Caco-2 (cell line): ENCODE data around the gene FAM76B. TPM values are rescaled to one million over a fixed set of nuclear protein-coding genes. Genes with fewer than 3 reads are reported as not detected.
A peak's percentile ranks its signal among the peaks of the same experiment; 100 is the strongest.

Experiments
- Bru-seq: library from RNA; stranded (reverse); fragments of 400-500 nt; gene quantifications from one replicate; lab custom pipeline; 2021; lab: Mats Ljungman, UMichigan
- BruChase-seq, 2 experiments: library from RNA; stranded (reverse); fragments of 400-500 nt; gene quantifications; one replicate each; lab custom pipeline; 2021; lab: Mats Ljungman, UMichigan
- BruUV-seq: library from RNA; stranded (reverse); fragments of 400-500 nt; replicated peaks from 2 replicates; lab custom pipeline; 2021; lab: Mats Ljungman, UMichigan
- CTCF ChIA-PET: fragments of 300-600 bp; sonication (Branson Sonifier 250); formaldehyde crosslinking; loops from one replicate; lab custom pipeline; 2022; ENCODE audit warnings: antibody characterized with exemption; lab: Charles Lee
- POLR2A ChIA-PET: fragments of 300-600 bp; sonication (Branson Sonifier 250); formaldehyde crosslinking; loops from one replicate; lab custom pipeline; 2022; ENCODE audit warnings: antibody characterized with exemption; lab: Charles Lee
- DNase-seq, 2 experiments: peaks; one replicate each; pipeline versions ENCODE4 v3.0.0 to v3.0.0-alpha.2; 2020 to 2022
- H3K27me3 ChIP-seq: replicated peaks from 2 replicates; pipeline ENCODE4 v1.6.0; 2011; ENCODE audit warnings: low read length; ENCODE audit not compliant: control insufficient read depth, insufficient read depth
- H3K36me3 ChIP-seq: 2 replicates; pipeline ENCODE4 v1.5.1; 2011; ENCODE audit warnings: low read length; ENCODE audit not compliant: control insufficient read depth, insufficient read depth
- H3K4me1 ChIP-seq: fragments of 250-450 bp; sonication (Bioruptor Pico); 2 replicates; pipeline ENCODE4 v1.5.1; 2020; ENCODE audit warnings: mild to moderate bottlenecking
- H3K4me3 ChIP-seq: 2 replicates; pipeline ENCODE4 v1.5.1; 2011; ENCODE audit warnings: low read depth, mild to moderate bottlenecking, control low read depth, low read length
- H3K9me3 ChIP-seq: fragments of 250-450 bp; sonication (Bioruptor Pico); 2 replicates; pipeline ENCODE4 v1.5.1; 2020; ENCODE audit warnings: mild to moderate bottlenecking, moderate library complexity
- H3K27ac Mint-ChIP-seq: one replicate; pipeline ENCODE4 v1.8.0; 2022; ENCODE audit warnings: mixed read lengths; ENCODE audit not compliant: unreplicated experiment
- H3K27me3 Mint-ChIP-seq: one replicate; pipeline ENCODE4 v1.8.0; 2022; ENCODE audit warnings: mixed read lengths; ENCODE audit not compliant: insufficient read depth, unreplicated experiment
- H3K36me3 Mint-ChIP-seq: one replicate; pipeline ENCODE4 v1.8.0; 2022; ENCODE audit warnings: mild to moderate bottlenecking, mixed read lengths; ENCODE audit not compliant: insufficient read depth, unreplicated experiment
- H3K4me1 Mint-ChIP-seq: one replicate; pipeline ENCODE4 v1.8.0; 2022; ENCODE audit warnings: low read depth, mixed read lengths; ENCODE audit not compliant: unreplicated experiment
- H3K4me3 Mint-ChIP-seq: one replicate; pipeline ENCODE4 v1.8.0; 2022; ENCODE audit warnings: mild to moderate bottlenecking, moderate library complexity, mixed read lengths; ENCODE audit not compliant: unreplicated experiment
- H3K9me3 Mint-ChIP-seq: one replicate; pipeline ENCODE4 v1.8.0; 2022; ENCODE audit warnings: mixed read lengths; ENCODE audit not compliant: unreplicated experiment
- CTCF ChIP-seq, 2 experiments: fragments of 200-600 bp in 1 of 2; IDR thresholded peaks; 1 replicate in 1 of 2; 2 replicates in 1 of 2; pipeline versions ENCODE4 v1.5.1 to v1.8.0; 2011 to 2022; ENCODE audit warnings: antibody characterized with exemption in 1 of 2, control low read depth in 1 of 2, inconsistent platforms in 1 of 2, low read depth in 1 of 2, low read length in 1 of 2, mild to moderate bottlenecking in 1 of 2, moderate library complexity in 1 of 2; ENCODE audit not compliant: insufficient read depth in 1 of 2, severe bottlenecking in 1 of 2, unreplicated experiment in 1 of 2
- intact Hi-C: fragments of 100-400 bp; cut with micrococcal nuclease; formaldehyde crosslinking; loops from one replicate; pipeline ENCODE4 v1.10.0; 2022; ENCODE audit not compliant: unreplicated experiment
- long read RNA-seq: library from polyadenylated mRNA; stranded (forward); transcript quantifications from one replicate; pipeline ENCODE4 v2.0.0, GENCODE V29; 2022
- total RNA-seq: library from RNA; stranded (reverse); gene quantifications from 2 replicates; pipeline ENCODE4 v1.2.3, GENCODE V29; 2022

The FAM76B gene
- total RNA-seq: 61.3 and 64.3 TPM in 2 replicates
- Bru-seq, nascent RNA: percentile 97 among the genes with signal in this experiment
- BruChase-seq, experiment 1, labeled RNA remaining after a 2-hour chase: percentile 94 among the genes with signal in this experiment
- BruChase-seq, experiment 2, labeled RNA remaining after a 6-hour chase: percentile 90 among the genes with signal in this experiment
- long read RNA-seq, transcript FAM76B-204 (10 exons, 2,546 nt): minor isoform, 8 of 81 reads
- long read RNA-seq, transcript FAM76B-201 (10 exons, 3,952 nt): major isoform, 35 of 81 reads
- long read RNA-seq, partial matches to known transcripts: 3 of 81 reads
- long read RNA-seq, other reads (novel, unspliced or antisense): 33 of 81 reads

GRCh38 chr11:95789506-95790122 is at the start of gene FAM76B:
Gene FAM76B (minus strand): TSS chr11:95789782. CDS start chr11:95789478, 304 bp downstream.
- ChIA-PET CTCF (interaction anchor here (0.5 to 2.1 kb wide), 12 partner anchors 35 to 723 kb away, joined by 3 to 9 read pairs (median 5); partner anchors contain the start of genes CCDC82, JRKL, MAML2 and SESN3), POLR2A (interaction anchor here (0.6 to 3.7 kb wide), 18 partner anchors 14 to 1661 kb away, joined by 3 to 32 read pairs (median 4); partner anchors contain the start of genes CCDC82, CWC15, JRKL and KDM4D)
- Mint-ChIP-seq H3K4me3 (peak within 1 kb of the TSS; percentile 72), H3K36me3 (peaks cover 52% of the 10 kb centered on the region), H3K27ac (peak within 1 kb of the TSS; percentile 100), H3K27me3 (no peaks in the 10 kb centered on the region), H3K4me1 (peaks cover 23% of the 10 kb centered on the region), H3K9me3 (no peaks in the 10 kb centered on the region)
- peak within 1 kb of the TSS; percentile 72 for H3K4me3 ChIP-seq
- no peak for TF ChIP-seq CTCF (IDR thresholded peaks at IDR 0.05; ENCODE audit: insufficient read depth in 1 of 2, low read depth in 1 of 2, low read length in 1 of 2, severe bottlenecking in 1 of 2, unreplicated experiment in 1 of 2)
- BruUV-seq: no TSS peak
- peaks cover 19% of the 10 kb centered on the region; the same call in 1 of the 2 replicates for H3K4me1 ChIP-seq
- no peaks in the 10 kb centered on the region for H3K36me3 ChIP-seq
- intact Hi-C loops: loop anchor here (1.0 to 5.0 kb wide), 8 partner anchors 454 to 957 kb away; partner anchors contain the start of genes CWC15, JRKL, KDM4D and SESN3
- no peaks in the 10 kb centered on the region for H3K27me3 ChIP-seq
- H3K9me3 ChIP-seq: no peaks in the 10 kb centered on the region
- peak; percentile 99 to 100 for DNase-seq

GRCh38 chr11:95835768-95836488 is 46.3 kb upstream of the FAM76B start:
- Mint-ChIP-seq H3K27me3 (no peaks in the 10 kb centered on the region), H3K4me1 (peaks cover 6% of the 10 kb centered on the region), H3K4me3 (no peak overlapping the region), H3K9me3 (no peaks in the 10 kb centered on the region), H3K36me3 (peaks cover 85% of the 10 kb centered on the region), H3K27ac (no peak overlapping the region)
- BruUV-seq: no TSS peak
- Histone ChIP-seq H3K4me1 (no peaks in the 10 kb centered on the region; the same call in 1 of the 2 replicates), H3K4me3 (no peak overlapping the region), H3K36me3 (0 out of 2 replicates have a peak, but pooled peaks cover 2% of the 10 kb centered on the region), H3K27me3 (no peaks in the 10 kb centered on the region), H3K9me3 (no peaks in the 10 kb centered on the region)
- peak; percentile 97 to 98 for TF ChIP-seq CTCF (IDR thresholded peaks at IDR 0.05; ENCODE audit: insufficient read depth in 1 of 2, low read depth in 1 of 2, low read length in 1 of 2, severe bottlenecking in 1 of 2, unreplicated experiment in 1 of 2)
- CTCF ChIA-PET: interaction anchor here (0.6 to 1.9 kb wide), 23 partner anchors 9 to 681 kb away, joined by 3 to 47 read pairs (median 5); partner anchors contain the start of genes CCDC82, CEP57, JRKL and MAML2
- POLR2A ChIA-PET: interaction anchor here (0.6 to 1.4 kb wide), 2 partner anchors 46 to 554 kb away, joined by 4 to 10 read pairs; partner anchors contain the start of genes CCDC82, FAM76B and JRKL
- DNase-seq: peak; percentile 84 to 85
- intact Hi-C loops: loop anchor here (1.0 to 5.0 kb wide), 7 partner anchors 132 to 684 kb away; partner anchors contain the start of gene MAML2
